Retinal pigment epithelial cell (primary cell): ENCODE results near the gene STARD7.

Experiments
- DNase-seq: peaks from one replicate; pipeline ENCODE4 v3.0.0-alpha.2; 2010; ENCODE audit warnings: low read depth
- H3K4me3 ChIP-seq: 2 replicates; pipeline ENCODE4 v1.5.1; 2011; ENCODE audit warnings: mild to moderate bottlenecking, low read length, control low read depth, moderate library complexity
- TF ChIP-seq, protein P1 (sequence below): conservative IDR thresholded peaks from 2 replicates; pipeline ENCODE4 v1.5.1; 2011; ENCODE audit warnings: low read depth, low read length, control low read depth, inconsistent platforms

STARD7 gene

DNA sequence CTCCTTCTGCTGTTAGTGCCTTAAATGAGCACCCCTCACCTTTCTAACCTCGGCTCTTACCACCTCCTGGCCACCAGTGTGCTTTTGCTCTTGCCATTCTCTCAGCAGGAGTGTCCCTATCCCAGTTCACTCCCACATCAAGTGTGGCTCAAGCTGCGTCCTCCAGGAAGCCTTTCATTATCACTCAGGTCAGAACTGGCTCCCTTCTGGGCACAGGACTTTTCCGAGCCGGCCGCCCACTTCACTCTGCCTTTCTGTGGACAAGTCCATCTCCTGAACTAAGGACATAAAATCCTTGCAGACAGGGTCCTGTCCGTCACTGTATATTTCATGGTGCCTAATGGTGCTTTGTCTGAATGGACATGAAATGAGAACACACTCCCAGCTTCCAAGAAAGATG is 41.6 kb upstream of the STARD7 start:
- DNase-seq: no peak
- TF ChIP-seq, protein P1, sequence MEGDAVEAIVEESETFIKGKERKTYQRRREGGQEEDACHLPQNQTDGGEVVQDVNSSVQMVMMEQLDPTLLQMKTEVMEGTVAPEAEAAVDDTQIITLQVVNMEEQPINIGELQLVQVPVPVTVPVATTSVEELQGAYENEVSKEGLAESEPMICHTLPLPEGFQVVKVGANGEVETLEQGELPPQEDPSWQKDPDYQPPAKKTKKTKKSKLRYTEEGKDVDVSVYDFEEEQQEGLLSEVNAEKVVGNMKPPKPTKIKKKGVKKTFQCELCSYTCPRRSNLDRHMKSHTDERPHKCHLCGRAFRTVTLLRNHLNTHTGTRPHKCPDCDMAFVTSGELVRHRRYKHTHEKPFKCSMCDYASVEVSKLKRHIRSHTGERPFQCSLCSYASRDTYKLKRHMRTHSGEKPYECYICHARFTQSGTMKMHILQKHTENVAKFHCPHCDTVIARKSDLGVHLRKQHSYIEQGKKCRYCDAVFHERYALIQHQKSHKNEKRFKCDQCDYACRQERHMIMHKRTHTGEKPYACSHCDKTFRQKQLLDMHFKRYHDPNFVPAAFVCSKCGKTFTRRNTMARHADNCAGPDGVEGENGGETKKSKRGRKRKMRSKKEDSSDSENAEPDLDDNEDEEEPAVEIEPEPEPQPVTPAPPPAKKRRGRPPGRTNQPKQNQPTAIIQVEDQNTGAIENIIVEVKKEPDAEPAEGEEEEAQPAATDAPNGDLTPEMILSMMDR: no peak
- H3K4me3 ChIP-seq: no peak overlapping the region

- TF ChIP-seq, protein P1: no peak
- DNase-seq: no peak
- no peak overlapping the region for H3K4me3 ChIP-seq
Measured at GRCh38 chr2:96249654-96250053, 41.0 kb upstream of the STARD7 start.

GRCh38 chr2:96248624-96249023 is 40.0 kb upstream of the STARD7 start:
- H3K4me3 ChIP-seq: no peak overlapping the region
- DNase-seq: no peak
- TF ChIP-seq, protein P1: no peak

- TF ChIP-seq, protein P1: no peak
- no peak for DNase-seq
- H3K4me3 ChIP-seq: no peak overlapping the region
Measured at GRCh38 chr2:96247896-96248295, 39.3 kb upstream of the STARD7 start.

DNA sequence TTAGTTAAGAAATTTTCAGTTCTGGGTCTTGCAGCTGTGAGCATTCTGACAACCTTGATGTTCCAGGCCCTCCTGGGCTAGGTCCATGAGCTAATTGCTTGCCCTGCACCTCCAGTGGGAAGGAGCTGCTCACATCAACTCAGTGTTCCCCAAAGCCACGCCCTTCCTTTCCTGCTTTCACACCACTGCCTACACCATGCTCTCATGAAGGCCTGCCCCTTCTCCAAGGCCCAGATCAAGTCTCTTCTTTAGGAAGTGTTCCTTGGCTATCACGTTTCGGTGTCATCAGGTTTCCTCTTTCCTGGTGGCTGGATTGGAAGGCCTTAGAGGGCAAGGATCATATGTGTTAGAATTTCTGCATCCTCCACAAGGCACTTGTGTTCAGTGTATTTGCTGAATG is 38.4 kb upstream of the STARD7 start:
- H3K4me3 ChIP-seq: no peak overlapping the region
- DNase-seq: no peak
- TF ChIP-seq, protein P1: no peak

GRCh38 chr2:96245609-96246390 is 37.2 kb upstream of the STARD7 start:
- TF ChIP-seq, protein P1: no peak
- no peak for DNase-seq
- no peak overlapping the region for H3K4me3 ChIP-seq

- TF ChIP-seq, protein P1: no peak
- no peak overlapping the region for H3K4me3 ChIP-seq
- DNase-seq: no peak
Measured at GRCh38 chr2:96243843-96244242, 35.2 kb upstream of the STARD7 start.
